HepG2 (cell line): ENCODE measurements around the gene SLC35F6. TPM values are rescaled to one million over a fixed set of nuclear protein-coding genes. Genes with fewer than 3 reads are reported as not detected.
A peak's percentile ranks its signal among the peaks of the same experiment; 100 is the strongest.

Experiments used
- ATAC-seq: fragments of 200-7000 bp; cut with Tn5 transposase; 3 replicates; pipeline ENCODE4 v1.9.1; 2020; ENCODE audit warnings: mild to moderate bottlenecking, moderate library complexity
- BruUV-seq: library from RNA; stranded (reverse); fragments of 400-500 nt; replicated peaks from 2 replicates; lab custom pipeline; 2021; lab: Mats Ljungman, UMichigan
- CTCF ChIA-PET: fragments of 300-600 bp; formaldehyde crosslinking; extraction: SDS; loops from one replicate; lab custom pipeline; 2021; ENCODE audit warnings: low total read pairs, inconsistent platforms, low intra/inter-chr PET ratio; lab: Yijun Ruan, JAX
- POLR2A ChIA-PET: fragments of 350-600 bp; sonication (Branson Sonifier 250); formaldehyde crosslinking; loops from one replicate; lab custom pipeline; 2020; ENCODE audit warnings: antibody characterized with exemption, inconsistent platforms; lab: Yijun Ruan, JAX
- DNase-seq: peaks from one replicate; pipeline ENCODE4 v3.0.0-alpha.2; 2015; ENCODE audit warnings: low spot score
- FAIRE-seq: peaks from 3 replicates; lab custom pipeline; 2011; peaks lifted over from hg19 to GRCh38; lab: Jason Lieb, UNC
- H2AFZ ChIP-seq: one replicate; pipeline ENCODE4 v1.6.1; 2011; ENCODE audit warnings: low read length, inconsistent platforms
- H3K27ac ChIP-seq: fragments of 300-600 bp; 3 replicates; pipeline ENCODE4 v1.8.0; 2011; ENCODE audit warnings: mixed run types, mild to moderate bottlenecking, mixed read lengths, low read length, inconsistent platforms; ENCODE audit not compliant: insufficient read depth; ENCODE audit errors: extremely low read length
- H3K27me3 ChIP-seq, 2 experiments: fragments of 200-600 bp in 1 of 2; 2 replicates in 1 of 2; 3 replicates in 1 of 2; pipeline versions ENCODE4 v1.6.0 to v1.8.0; 2011; ENCODE audit warnings: low read length in 2 of 2, mild to moderate bottlenecking in 2 of 2, moderate library complexity in 2 of 2, inconsistent platforms in 1 of 2; ENCODE audit not compliant: insufficient read depth in 2 of 2, control insufficient read depth in 1 of 2
- H3K36me3 ChIP-seq, 2 experiments: fragments of 200-600 bp in 1 of 2; replicated peaks in 1 of 2; 2 replicates in 1 of 2; 3 replicates in 1 of 2; pipeline versions ENCODE4 v1.5.1 to v1.8.0; 2011; ENCODE audit warnings: low read length in 2 of 2, inconsistent platforms in 1 of 2; ENCODE audit not compliant: insufficient read depth in 2 of 2, control insufficient read depth in 1 of 2
- H3K4me1 ChIP-seq: 2 replicates; pipeline ENCODE4 v1.5.1; 2012; ENCODE audit warnings: low read length, inconsistent platforms; ENCODE audit not compliant: insufficient read depth
- H3K4me2 ChIP-seq: 2 replicates; pipeline ENCODE4 v1.6.0; 2011; ENCODE audit warnings: low read depth, low read length, inconsistent platforms
- H3K4me3 ChIP-seq, 3 experiments: fragments of 200-600 bp in 1 of 3; sonication (generic), shearing (Covaris generic) in 1 of 3; replicated peaks in 1 of 3; 2 replicates each; pipeline ENCODE4 v1.5.1; 2011 to 2016; ENCODE audit warnings: low read length in 3 of 3, inconsistent platforms in 2 of 3, low read depth in 2 of 3, mild to moderate bottlenecking in 2 of 3, control low read depth in 1 of 3, mixed read lengths in 1 of 3; ENCODE audit not compliant: insufficient read depth in 1 of 3
- H3K79me2 ChIP-seq: one replicate; pipeline ENCODE4 v1.6.1; 2011; ENCODE audit warnings: low read length, inconsistent platforms; ENCODE audit not compliant: insufficient read depth
- H3K9ac ChIP-seq: 2 replicates; pipeline ENCODE4 v1.6.0; 2011; ENCODE audit warnings: mild to moderate bottlenecking, low read depth, low read length, inconsistent platforms; ENCODE audit not compliant: insufficient read depth
- H3K9me3 ChIP-seq: 2 replicates; pipeline ENCODE4 v1.5.1; 2012; ENCODE audit warnings: mild to moderate bottlenecking, low read length
- H4K20me1 ChIP-seq: 2 replicates; pipeline ENCODE4 v1.6.0; 2011; ENCODE audit warnings: inconsistent platforms, mild to moderate bottlenecking, low read length, moderate library complexity; ENCODE audit not compliant: insufficient read depth
- IKZF4 ChIP-seq: sonication (generic); formaldehyde crosslinking; IDR thresholded peaks from 2 replicates; pipeline ENCODE4 v1.5.1; 2020; ENCODE audit warnings: borderline replicate concordance, mild to moderate bottlenecking, low read depth, missing genetic modification reagents; ENCODE audit errors: not compliant biosample characterization
- MAFF ChIP-seq: IDR thresholded peaks from 2 replicates; pipeline ENCODE4 v1.6.1; 2011; ENCODE audit warnings: low read depth, low read length, improper control_type of control experiment
- MAFK ChIP-seq, 2 experiments: IDR thresholded peaks in 1 of 2; conservative IDR thresholded peaks in 1 of 2; 2 replicates each; pipeline ENCODE4 v1.6.1; 2011; ENCODE audit warnings: improper control_type of control experiment in 2 of 2, low read length in 2 of 2
- RFX3 ChIP-seq: IDR thresholded peaks from 2 replicates; pipeline ENCODE4 v1.6.1; 2016; ENCODE audit warnings: missing biosample characterization, missing genetic modification reagents
- SNAI1 ChIP-seq: sonication (generic); formaldehyde crosslinking; IDR thresholded peaks from 2 replicates; pipeline ENCODE4 v1.5.0; 2020; ENCODE audit warnings: mild to moderate bottlenecking, missing genetic modification reagents, borderline replicate concordance
- ZNF564 ChIP-seq: sonication (generic); formaldehyde crosslinking; IDR thresholded peaks from 2 replicates; pipeline ENCODE4 v1.8.1; 2023; ENCODE audit warnings: mild to moderate bottlenecking, missing genetic modification reagents
- ZNF570 ChIP-seq: sonication (generic); formaldehyde crosslinking; IDR thresholded peaks from 2 replicates; pipeline ENCODE4 v1.4.0; 2020; ENCODE audit warnings: mild to moderate bottlenecking, missing genetic modification reagents, borderline replicate concordance
- WGBS: methylation state at CpG from one replicate; pipeline ENCODE4 v1.1.6; 2017; ENCODE audit warnings: low lambda C conversion rate; 5-methylcytosine and 5-hydroxymethylcytosine counted together
- in situ Hi-C: cut with HindIII; loops from 2 replicates; pipeline ENCODE4 v1.10.0; 2017; ENCODE audit warnings: low pct_unique_long_range_greater_than_20kb; ENCODE audit not compliant: extremely low pct_ligation_motif_present
- intact Hi-C: fragments of 100-400 bp; cut with micrococcal nuclease; formaldehyde crosslinking; loops from one replicate; pipeline ENCODE4 v1.10.0; 2022; ENCODE audit not compliant: unreplicated experiment
- polyA plus RNA-seq, 8 experiments: library from polyadenylated mRNA; depleted of rRNA in 3 of 8; stranded (reverse) in 7 of 8; unstranded in 1 of 8; fragments of >200 nt; fragmentation: Illumina TruSeq in 4 of 8; extraction: Trizol in 4 of 8; gene quantifications; 2 replicates each; pipeline versions ENCODE4 v1.2.1 to v1.2.3, GENCODE V29; 2011 to 2016; ENCODE audit warnings: low read depth in 4 of 8, missing spikeins in 1 of 8, mixed read lengths in 1 of 8; ENCODE audit not compliant: insufficient read depth in 1 of 8
- total RNA-seq, 5 experiments: library from RNA; depleted of rRNA; stranded (reverse); fragments of >200 nt; fragmentation: Illumina TruSeq; extraction: Trizol; gene quantifications; 2 replicates each; pipeline ENCODE4 v1.2.3, GENCODE V29; 2016; ENCODE audit warnings: low read depth in 1 of 5
- TF ChIP-seq, protein P1 (sequence below): sonication (generic); formaldehyde crosslinking; IDR thresholded peaks from 2 replicates; pipeline ENCODE4 v1.5.0; 2020; ENCODE audit warnings: missing genetic modification reagents
- TF ChIP-seq, protein P2 (sequence below): sonication (generic); formaldehyde crosslinking; IDR thresholded peaks from 2 replicates; pipeline ENCODE4 v1.4.0; 2020; ENCODE audit warnings: missing genetic modification reagents, borderline replicate concordance
- TF ChIP-seq, protein P3 (sequence below): sonication (generic); formaldehyde crosslinking; IDR thresholded peaks from 2 replicates; pipeline ENCODE4 v1.4.0; 2020; ENCODE audit warnings: missing genetic modification reagents

SLC35F6 gene
- total and polyA plus RNA-seq, 2 of the 13 experiments (the other 11 are each of a cell fraction or from before 2014, with no cell fraction given) = 15.2 to 21.2 TPM

DNA sequence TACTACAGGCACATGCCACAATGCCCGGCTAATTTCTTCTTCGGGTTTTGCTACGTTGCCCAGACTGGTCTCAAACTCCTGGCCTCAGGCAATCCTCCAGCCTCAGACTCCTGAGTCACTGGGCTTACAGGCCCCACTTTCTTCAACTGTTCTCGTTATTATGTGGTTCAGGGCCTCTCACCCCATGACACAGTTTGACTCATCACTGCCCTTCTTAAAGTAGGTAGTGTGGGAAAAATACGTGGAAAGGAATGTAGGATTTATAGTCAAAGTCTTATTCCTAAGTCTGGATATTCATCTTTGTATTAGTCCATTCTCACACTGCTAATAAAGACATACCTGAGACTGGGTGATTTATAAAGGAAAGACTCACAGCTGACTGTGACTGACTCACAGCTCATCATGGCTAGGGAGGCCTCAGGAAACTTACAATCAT, 41.2 kb downstream of the SLC35F6 start (continued):
- TF ChIP-seq, protein P1, sequence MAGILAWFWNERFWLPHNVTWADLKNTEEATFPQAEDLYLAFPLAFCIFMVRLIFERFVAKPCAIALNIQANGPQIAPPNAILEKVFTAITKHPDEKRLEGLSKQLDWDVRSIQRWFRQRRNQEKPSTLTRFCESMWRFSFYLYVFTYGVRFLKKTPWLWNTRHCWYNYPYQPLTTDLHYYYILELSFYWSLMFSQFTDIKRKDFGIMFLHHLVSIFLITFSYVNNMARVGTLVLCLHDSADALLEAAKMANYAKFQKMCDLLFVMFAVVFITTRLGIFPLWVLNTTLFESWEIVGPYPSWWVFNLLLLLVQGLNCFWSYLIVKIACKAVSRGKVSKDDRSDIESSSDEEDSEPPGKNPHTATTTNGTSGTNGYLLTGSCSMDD (CRISPR knock-in tag) = no peak
- TF ChIP-seq ZNF570 (CRISPR knock-in tag) (no peak), IKZF4 (CRISPR knock-in tag) (no peak), ZNF564 (no peak), SNAI1 (CRISPR knock-in tag) (no peak)

DNA sequence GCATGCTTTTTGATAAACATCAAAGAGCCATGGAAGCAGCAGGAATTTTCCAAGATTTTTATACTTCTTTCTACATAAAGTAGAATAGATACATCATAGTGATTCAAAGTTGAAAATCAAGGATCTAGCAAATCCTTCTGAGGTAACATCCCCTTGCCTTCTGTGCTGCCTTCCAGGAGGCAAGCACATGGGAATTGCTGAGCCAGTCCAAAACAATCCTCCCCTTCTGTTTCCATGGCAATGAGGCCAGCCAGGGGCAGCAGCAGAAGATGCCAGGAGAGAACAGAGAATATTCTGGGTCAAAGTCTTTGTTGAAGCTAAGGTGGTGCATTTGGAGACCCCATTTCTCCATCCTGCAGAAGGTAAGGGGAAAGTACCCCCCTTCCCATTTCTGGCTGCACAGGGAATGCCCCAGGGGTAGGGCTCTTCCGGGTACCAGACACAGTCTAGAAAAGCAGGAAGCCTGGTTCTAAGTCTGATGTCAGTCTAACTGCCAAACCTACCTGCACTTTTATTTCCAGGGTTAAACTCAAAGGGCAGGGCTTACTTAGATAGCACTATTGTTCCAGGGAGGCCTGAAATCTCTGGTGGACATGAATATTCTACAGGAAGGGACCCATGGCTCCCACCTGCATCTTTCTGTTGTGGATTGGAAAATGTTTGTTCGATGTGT, 43.8 kb downstream of the SLC35F6 start:
- intact Hi-C loops (no loop called here), in situ Hi-C loops (no loop called here)
- TF ChIP-seq, protein P2, sequence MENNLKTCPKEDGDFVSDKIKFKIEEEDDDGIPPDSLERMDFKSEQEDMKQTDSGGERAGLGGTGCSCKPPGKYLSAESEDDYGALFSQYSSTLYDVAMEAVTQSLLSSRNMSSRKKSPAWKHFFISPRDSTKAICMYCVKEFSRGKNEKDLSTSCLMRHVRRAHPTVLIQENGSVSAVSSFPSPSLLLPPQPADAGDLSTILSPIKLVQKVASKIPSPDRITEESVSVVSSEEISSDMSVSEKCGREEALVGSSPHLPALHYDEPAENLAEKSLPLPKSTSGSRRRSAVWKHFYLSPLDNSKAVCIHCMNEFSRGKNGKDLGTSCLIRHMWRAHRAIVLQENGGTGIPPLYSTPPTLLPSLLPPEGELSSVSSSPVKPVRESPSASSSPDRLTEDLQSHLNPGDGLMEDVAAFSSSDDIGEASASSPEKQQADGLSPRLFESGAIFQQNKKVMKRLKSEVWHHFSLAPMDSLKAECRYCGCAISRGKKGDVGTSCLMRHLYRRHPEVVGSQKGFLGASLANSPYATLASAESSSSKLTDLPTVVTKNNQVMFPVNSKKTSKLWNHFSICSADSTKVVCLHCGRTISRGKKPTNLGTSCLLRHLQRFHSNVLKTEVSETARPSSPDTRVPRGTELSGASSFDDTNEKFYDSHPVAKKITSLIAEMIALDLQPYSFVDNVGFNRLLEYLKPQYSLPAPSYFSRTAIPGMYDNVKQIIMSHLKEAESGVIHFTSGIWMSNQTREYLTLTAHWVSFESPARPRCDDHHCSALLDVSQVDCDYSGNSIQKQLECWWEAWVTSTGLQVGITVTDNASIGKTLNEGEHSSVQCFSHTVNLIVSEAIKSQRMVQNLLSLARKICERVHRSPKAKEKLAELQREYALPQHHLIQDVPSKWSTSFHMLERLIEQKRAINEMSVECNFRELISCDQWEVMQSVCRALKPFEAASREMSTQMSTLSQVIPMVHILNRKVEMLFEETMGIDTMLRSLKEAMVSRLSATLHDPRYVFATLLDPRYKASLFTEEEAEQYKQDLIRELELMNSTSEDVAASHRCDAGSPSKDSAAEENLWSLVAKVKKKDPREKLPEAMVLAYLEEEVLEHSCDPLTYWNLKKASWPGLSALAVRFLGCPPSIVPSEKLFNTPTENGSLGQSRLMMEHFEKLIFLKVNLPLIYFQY (CRISPR knock-in tag) = no peak
- peak; percentile 50; the same call in 1 of the 2 replicates for TF ChIP-seq RFX3 (CRISPR knock-in tag)
- peak; percentile 24; the same call in 1 of the 2 replicates for TF ChIP-seq MAFF
- 0 out of 4 replicates have a peak, but pooled peaks have one; percentile 3 to 25 for TF ChIP-seq MAFK (conservative IDR thresholded peaks at IDR 0.05 in 1 of 2, IDR thresholded peaks at IDR 0.05 in 1 of 2; ENCODE audit: low read length in 2 of 2)
- TF ChIP-seq, protein P3, sequence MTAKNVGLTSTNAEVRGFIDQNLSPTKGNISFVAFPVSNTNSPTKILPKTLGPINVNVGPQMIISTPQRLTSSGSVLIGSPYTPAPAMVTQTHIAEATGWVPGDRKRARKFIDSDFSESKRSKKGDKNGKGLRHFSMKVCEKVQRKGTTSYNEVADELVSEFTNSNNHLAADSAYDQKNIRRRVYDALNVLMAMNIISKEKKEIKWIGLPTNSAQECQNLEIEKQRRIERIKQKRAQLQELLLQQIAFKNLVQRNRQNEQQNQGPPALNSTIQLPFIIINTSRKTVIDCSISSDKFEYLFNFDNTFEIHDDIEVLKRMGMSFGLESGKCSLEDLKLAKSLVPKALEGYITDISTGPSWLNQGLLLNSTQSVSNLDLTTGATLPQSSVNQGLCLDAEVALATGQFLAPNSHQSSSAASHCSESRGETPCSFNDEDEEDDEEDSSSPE = no peak
- no peaks in the 10 kb centered on the region for H3K4me1 ChIP-seq
- ChIA-PET POLR2A (no interaction called here), CTCF (no interaction called here)
- H2AFZ ChIP-seq = no peak overlapping the region
- DNase-seq = no peak
- H3K9ac ChIP-seq = no peak overlapping the region
- H3K9me3 ChIP-seq = no peaks in the 10 kb centered on the region
- H3K79me2 ChIP-seq = no peaks in the 10 kb centered on the region
- no peak overlapping the region for H3K4me3 ChIP-seq
- no peak overlapping the region for H3K4me2 ChIP-seq
- 2% methylated on average over 2 of the region's 2 CpGs for WGBS
- H3K27me3 ChIP-seq = peaks cover 4 to 29% of the 10 kb centered on the region in 2 experiments; a peak in 3 of 5 replicates
- ATAC-seq = no peak
- no peak for FAIRE-seq
- H3K36me3 ChIP-seq = no peaks in the 10 kb centered on the region
- BruUV-seq = no TSS peak
- no peaks in the 10 kb centered on the region for H4K20me1 ChIP-seq
- H3K27ac ChIP-seq = no peak overlapping the region
